Measurements from ENCODE around the gene ELOVL6.
"Not testable (repeated sequence)": the region's sequence is repeated elsewhere in the genome, so short reads cannot be mapped to it uniquely, and the experiment has no call there.

The ELOVL6 gene

GRCh38 chr4:110119880-110120279 is 78.5 kb downstream of the ELOVL6 start:
- no peak for DNase-seq

DNA sequence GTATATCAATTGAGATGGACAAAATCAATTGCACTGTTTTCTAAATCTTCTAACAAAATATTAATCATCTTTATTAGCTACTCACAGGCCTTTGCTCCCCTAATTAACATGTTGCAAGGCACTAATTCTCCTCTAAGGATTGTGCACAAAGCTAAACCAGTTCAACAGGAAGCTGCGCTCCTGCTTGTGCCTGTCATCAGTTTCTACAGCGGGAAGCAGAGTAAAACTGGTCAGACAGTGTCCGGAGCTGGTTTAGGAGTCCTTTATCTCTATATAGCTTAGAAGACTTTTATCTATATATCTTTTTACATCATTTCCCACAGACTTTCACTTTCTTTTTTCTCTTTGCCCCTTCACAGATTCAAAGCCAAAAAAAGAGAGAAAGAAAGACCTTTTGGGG is 79.1 kb downstream of the ELOVL6 start:
- DNase-seq, result no peak

DNA sequence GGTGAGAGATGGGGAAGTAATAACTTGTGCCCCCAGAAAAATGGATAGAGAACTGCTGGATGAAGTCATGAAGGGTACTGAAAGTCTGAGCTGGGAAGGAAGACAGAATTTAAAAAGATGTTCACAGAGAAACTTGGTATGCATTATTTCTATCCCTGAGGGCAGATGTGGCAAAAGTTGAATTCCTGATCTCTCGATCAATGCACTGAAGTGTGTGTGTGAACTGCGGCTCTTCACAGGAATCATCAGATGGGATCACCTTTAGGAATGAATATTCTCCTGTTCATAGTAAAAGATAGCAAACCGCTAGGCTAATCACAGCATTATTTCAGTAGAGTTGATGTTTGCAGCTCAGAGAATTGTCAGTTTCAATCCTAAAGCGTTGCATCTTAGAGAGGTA is 86.4 kb downstream of the ELOVL6 start:
- DNase-seq, result no peak

GRCh38 chr4:110109455-110109854 is 89.0 kb downstream of the ELOVL6 start:
- DNase-seq, result no peak

GRCh38 chr4:110108960-110109359 is 89.5 kb downstream of the ELOVL6 start:
- no peak for DNase-seq

GRCh38 chr4:110108422-110108821 is 90.0 kb downstream of the ELOVL6 start:
- no peak for DNase-seq

DNA sequence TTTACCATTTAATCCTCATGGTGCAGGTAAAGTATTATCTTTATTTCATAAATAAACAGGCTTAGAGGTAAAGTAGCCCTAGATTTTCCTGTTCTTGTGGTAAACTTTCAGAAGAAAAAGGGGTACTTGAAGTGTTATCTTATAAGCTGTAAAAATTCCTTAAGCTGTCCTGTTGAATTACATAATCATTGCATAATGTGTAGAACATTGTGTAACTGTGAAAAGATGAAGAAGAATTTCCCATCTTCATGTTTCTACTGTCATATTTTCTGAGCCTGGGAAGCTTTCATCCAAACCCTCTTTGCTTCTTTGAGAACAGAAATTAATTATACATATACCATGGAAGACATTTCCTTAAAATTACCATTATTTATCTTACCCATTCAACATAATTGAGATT is 90.5 kb downstream of the ELOVL6 start:
- no peak for DNase-seq

DNA sequence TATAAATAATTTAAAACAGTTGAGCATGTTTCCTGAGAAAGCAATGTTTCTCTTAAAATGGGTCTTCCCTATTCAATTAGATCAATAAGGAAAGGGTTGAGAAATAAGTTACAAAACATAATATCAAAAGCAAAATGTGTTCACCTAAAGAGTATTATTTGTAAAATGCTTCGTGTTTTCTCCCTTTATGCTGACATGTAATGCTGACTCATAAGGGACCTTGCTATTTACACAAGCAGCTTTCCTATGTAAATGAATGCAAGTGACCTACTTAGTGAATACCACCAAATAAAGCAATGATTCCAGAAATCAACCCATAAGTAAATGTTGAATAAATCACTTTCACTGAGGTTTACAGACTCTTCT is 91.5 kb downstream of the ELOVL6 start:
- no peak for DNase-seq

DNA sequence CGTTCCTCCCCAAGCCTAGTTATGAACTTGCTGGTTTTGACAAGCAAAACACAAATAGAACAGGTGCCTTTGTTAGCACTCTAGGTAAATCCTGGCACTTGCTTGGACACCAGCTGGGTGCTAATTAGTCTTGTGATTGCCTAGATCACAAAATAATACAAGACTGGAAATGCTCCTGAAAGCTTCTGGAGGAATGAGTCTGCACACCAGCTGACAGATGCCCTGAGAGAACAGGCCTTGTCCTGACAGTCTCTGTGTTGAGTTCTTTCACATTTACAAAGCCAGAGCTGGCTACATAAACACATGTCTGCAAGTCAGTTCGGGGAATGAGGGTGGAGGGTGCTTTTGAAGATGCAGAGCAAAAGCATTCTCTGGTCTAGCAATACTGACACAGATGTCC is 93.8 kb downstream of the ELOVL6 start:
- no peak for DNase-seq

DNA sequence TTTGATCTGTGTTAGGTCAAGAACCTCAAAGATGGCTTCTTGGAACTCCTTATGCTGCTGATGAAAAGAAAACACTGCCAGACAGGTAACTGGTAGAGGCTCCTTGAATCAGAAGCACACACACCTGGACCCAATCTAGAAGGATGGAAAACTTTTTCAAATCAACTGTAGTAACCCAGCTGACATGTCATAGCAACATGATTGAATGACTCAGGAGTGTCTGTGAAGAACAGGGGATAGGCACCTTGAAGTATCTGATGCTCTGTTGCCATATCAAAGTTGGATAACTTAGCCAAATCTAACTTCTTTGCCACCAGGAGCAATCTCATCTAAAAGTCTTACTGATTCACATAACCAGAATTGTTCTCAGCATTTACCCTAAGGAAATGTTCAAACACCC is 98.8 kb downstream of the ELOVL6 start:
- no peak for DNase-seq

DNA sequence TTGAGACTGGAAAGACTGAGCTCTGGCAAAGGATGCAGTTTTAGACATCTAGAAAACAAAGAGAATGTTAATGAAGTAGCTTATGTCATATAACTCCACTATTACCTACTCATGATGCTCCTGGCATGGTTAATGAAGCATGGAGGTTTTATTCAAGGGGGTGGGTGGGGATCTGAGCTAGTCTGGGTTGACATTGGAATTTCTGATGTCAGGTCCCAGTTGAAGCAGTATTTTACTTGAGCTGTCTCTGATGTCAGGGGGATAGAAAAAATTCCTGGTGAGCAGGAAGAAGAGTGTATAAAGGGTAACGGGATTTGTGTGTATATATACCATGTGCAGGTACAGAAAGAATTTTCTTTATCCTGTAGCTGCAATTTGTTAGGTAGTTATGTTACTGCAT is 102.0 kb downstream of the ELOVL6 start:
- DNase-seq, result no peak

DNA sequence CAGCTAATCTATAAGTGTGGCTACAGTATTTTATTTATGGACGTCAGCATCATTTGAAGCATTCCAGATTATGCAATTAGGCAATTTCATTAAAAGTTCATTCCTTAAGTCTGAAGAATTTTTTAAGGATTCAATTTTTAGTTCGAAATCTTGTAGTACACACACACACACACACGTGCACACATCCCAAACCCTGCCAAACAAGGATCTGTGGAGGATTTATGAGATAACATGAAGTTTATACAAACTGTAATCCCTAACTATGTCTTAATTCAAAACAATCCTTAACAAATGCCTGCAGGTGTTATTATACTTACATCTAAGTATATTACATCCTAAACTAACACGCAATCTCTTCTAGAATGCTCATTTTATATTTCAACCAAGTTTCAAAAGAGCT is 105.8 kb downstream of the ELOVL6 start:
- no peak for DNase-seq

DNA sequence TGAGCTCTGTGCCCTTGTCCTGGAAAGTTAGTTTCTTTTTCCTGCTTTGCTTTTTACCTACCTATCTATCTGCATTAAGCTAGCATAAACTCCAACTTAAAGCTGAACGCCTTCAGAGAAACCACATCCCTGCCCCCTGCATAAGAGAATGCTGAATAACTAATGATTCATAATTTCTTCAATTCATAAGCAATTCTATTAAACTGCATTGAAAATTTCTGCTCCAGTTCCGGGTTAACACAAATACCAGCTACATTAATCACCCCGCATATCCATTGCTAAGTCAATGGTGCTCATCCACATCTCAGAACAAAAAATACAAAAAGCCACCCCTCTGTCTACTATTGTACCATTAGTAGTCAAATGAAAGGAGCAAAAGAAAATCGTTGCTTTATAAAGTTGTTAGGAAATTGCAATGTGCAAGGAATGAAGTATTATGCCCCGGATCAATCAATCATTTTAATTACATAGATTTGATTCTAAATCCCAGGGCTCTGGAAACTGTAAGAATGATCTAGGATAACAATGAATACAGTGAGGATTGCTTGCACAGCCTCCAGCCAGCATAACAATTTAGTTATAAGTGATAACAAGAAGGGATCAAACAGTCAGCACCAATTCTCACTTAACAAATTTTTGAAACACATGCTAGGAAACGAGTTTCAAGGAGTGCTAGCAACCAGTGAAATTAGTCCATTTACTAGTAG is 106.8 kb downstream of the ELOVL6 start:
- no peak for DNase-seq

DNA sequence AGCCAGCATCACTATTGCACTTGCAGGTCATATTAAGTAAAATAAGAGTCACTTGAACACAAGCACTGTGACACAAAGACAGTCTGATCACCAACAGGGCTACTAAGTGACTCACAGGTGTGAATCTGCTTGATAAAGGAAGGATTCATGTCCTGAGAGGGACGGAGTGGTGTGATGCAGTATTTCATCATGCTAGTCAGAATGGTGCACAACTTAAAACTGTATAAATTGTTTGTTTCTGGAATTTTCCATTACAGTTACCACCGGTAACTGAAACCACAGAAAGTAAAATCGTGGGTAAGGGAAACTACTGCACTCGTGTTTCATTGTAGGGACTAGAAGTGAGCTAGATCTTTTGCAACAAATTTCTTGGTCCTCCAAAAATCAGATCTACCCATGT is 109.7 kb downstream of the ELOVL6 start:
- no peak for DNase-seq

DNA sequence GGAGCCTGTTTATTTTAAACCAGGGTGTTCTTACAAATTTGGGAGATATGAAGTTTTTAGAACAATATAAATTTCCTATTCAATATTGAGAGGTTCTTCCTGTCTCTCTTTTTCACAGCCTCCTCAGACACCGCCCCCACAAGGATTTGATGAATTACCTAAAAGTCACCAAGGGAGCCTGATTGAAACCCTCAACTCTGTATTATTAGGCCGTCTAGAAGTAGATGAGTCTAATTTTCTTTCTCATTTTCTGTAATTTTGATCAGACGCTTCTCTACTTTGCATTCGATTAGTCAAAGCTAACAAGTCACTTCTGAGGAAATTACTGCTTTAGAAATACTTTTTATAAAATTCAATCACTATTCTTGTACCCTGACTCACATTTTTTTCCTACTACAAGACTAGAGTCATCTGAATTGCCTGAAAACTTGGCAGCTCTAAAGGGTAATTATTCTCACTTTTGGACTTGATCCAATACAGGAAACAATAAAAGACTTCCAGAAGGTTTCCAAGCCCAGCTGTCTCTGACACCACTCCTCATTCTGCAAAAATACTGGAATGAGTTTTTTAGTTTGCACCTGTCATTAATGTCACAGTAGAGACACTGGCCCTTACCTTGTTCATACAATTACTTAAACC is 111.2 kb downstream of the ELOVL6 start:
- no peak for DNase-seq

DNA sequence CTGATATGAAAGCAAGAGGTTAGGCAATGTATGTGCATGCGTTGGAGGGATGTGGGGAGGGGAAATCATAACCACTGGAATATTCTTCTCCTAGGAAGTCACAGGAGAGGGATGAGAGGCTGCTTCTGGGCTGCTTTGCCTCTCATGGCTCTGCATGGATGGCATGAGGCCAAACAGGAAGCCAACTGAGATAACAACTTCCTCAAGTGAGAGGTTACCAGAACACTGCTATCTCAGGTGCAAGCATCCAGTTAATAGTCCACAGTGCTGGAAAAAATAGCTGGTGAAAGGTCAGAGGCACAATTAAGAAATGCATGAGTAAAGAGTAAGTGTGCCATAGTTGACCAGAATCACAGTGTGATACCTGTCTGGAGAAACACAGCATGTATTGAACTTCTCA is 113.3 kb downstream of the ELOVL6 start:
- DNase-seq, result no peak

DNA sequence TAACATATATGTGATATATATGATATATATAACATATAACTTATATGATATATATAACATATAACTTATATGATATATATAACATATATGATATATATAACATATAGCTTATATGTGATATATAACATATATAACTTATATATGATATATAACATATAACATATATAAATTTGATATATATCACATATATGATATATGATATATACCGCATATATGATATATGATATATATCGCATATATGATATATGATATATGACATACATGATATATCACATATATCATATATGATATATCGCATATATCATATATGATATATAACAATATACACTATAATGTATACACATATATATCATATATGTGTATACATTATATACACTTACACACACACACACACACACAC is 114.3 kb downstream of the ELOVL6 start:
- no peak for DNase-seq

DNA sequence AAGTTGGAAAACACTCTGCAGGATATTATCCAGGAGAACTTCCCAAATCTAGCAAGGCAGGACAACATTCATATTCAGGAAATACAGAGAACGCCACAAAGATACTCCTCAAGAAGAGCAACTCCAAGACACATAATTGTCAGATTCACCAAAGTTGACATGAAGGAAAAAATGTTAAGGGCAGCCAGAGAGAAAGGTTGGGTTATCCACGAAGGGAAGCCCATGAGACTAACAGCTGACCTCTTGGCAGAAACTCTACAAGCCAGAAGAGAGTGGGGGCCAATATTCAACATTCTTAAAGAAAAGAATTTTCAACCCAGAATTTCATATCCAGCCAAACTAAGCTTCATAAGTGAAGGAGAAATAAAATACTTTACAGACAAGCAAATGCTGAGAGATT is 120.3 kb downstream of the ELOVL6 start:
- not testable (repeated sequence) for DNase-seq

GRCh38 chr4:110076828-110077227 is 121.6 kb downstream of the ELOVL6 start:
- DNase-seq, result not testable (repeated sequence)

DNA sequence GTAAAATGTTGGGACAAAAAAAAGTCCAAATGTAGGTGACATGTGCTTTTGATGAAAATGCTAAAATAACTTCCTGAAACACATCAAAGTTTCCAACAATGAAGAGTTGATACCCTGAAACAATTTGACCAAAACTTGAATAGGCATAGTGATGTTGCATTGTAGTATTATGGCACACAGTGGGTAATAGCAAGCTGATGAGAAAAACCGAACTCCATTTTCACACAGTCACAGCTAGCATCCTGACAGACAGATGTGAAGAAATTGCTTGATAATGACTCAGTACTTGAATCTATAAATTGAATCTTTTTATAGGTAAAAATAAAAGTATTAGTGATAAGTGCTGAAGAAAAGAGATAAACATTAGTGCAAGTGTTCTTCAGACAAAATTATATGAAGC is 122.5 kb downstream of the ELOVL6 start:
- DNase-seq, result no peak

DNA sequence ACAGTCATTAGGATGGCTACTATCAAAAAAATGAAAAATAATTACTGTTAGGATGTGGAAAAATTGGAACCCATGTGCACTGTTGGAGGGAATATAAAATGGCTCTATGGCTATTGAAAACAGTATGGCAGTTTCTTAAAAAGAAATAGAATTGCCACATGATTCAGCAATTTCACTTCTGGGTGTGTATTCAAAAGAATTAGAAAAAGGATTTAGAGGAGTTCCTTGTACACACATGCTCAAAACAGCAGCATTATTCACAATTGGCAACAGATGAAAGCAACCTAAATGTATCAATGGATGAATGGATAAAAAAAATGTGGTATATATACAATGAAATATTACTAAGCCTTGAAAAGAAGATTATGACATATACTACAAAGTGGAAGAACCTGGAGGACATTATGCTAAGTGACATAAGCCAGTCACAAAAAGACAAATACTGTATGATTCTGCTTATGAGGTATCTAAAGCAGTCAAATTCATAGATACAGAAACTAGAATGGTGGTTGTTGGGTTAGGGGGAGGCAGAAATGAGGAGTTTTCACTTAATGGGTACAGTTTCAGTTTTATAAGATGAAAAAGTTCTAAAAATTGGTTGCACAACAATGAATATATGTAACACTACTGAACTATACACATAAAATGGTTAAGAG is 123.2 kb downstream of the ELOVL6 start:
- no peak for DNase-seq

DNA sequence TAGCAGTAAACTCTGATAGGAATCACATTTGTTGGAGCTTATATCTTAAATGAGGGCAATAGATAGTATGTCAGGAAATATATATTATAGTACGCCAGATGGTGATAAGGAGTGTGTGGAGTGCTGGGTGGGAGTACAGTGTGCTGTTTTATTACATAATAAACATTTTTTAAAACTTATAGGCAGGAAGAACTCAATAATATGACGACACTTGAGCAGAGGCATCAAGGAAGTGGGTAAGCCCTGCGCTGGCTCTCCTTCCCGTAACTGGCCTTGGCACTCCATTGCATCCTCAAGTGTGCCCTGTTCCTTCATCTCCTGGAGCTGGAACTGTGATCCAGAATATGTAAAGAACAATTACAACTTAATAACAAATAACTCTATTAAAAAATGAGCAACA is 123.8 kb downstream of the ELOVL6 start:
- no peak for DNase-seq

DNA sequence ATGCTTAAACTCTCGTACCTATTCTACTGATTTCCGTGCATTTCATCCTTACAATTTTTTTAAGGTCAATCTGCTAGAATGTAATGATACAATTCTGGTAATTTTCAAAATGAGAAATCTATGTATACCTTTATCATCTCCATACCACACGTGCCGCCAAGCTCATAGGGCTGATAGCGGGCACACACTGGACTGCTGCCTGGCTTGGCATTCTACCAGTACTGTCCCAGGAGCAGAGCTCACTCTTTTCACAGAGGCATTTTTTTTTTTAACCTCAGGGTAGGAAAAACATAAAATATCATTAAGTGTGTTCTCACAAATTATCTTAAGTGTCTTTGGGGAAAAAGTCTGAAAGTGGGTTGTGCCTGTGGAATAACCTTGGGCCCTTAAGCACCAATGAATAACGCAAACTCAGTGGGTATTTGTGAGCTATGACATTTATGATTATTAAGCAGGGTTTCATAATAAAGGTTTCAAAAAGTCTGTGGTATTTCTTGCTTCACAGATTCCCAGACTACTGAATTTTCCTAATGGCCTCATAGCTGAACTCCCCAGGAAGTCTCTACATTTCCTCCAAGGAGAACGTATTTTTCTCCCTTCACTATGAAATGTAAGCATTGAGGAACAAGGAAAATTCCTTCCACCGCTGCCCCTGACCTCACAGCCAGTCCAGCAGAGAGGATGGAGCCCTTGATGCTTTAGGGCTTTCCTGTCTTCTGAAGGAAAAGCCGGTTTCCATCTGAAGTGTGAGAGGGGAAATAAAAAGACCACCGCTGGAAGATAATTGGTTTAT is 125.2 kb downstream of the ELOVL6 start:
- DNase-seq, result no peak

DNA sequence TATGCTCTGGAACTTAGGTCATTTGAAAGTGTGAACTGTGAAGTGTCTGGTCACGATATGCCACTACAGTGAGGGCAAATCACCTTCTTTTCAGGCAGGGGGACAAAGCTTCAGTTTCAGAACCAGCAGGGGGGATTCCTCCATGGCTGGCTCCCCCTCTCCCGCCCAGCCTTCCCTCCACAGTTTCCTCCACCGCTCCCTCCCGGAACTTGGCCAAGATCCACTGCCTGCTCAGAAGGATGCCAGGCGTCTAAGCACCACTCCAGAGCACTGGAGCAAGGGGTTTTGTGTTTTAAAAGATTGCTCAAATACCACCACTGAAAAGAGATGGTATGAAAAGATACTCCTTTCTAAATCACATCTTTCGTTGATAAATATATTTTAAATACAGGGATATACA is 126.9 kb downstream of the ELOVL6 start:
- DNase-seq, result peak; percentile 47

Data from left hindlimb (tissue), 1 donor.